Astrocyte of the hippocampus (primary cell): ENCODE measurements around the gene INO80E.
"Not testable (repeated sequence)": the region's sequence is repeated elsewhere in the genome, so short reads cannot be mapped to it uniquely, and the experiment has no call there.

ENCODE experiments used
- DNase-seq: peaks from one replicate; pipeline ENCODE4 v3.0.0; 2011; ENCODE audit warnings: low read depth, low spot score

INO80E gene

DNA sequence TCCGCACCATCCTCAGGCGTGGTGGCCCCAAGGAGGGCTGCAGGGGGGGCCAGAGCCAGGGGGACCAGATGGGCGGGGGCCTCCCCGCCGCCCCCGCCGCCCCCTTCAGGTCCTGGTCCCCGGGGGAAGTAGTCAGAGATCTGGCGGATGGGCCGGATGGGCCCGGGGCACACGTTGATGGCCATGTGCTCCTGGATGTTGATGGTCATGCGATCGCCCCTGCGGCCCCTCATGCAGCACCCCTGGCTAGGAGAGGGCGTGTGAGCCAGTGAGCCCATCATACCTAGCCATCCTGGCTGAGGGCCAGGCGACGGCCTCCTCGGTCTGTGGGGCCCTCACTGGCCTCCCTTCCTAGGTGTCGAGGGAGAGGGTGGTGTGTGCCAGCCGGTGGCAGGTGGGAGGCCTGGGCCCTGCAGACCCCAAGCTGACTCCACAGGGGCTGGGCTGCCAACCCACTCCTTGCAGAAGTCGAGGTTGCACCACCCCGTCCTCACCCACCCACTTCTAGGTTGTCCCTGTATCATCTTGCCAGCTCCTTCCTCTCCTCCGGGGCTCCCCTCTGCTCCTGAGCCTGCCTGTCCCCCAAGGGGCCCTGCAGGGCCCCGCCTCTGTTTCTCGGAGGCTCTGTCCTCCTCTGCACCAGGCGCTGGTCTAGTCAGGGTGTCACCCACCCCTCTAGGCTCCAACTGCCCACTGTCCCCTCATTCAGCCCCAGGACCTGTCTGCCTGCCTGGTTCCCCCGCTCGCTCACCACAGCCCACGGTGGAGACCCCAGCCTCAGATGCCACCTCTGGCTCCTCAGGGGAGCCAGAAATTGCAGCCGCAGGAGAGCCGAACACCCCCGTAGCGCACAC lies 14.2 kb downstream of the INO80E start:
- no peak for DNase-seq

GRCh38 chr16:30010844-30011713 lies 15.0 kb downstream of the INO80E start, which contains the start of gene DOC2A:
Gene DOC2A (minus strand): TSS chr16:30011027. CDS start chr16:30010222, 805 bp downstream.
- DNase-seq: peak; percentile 33

DNA sequence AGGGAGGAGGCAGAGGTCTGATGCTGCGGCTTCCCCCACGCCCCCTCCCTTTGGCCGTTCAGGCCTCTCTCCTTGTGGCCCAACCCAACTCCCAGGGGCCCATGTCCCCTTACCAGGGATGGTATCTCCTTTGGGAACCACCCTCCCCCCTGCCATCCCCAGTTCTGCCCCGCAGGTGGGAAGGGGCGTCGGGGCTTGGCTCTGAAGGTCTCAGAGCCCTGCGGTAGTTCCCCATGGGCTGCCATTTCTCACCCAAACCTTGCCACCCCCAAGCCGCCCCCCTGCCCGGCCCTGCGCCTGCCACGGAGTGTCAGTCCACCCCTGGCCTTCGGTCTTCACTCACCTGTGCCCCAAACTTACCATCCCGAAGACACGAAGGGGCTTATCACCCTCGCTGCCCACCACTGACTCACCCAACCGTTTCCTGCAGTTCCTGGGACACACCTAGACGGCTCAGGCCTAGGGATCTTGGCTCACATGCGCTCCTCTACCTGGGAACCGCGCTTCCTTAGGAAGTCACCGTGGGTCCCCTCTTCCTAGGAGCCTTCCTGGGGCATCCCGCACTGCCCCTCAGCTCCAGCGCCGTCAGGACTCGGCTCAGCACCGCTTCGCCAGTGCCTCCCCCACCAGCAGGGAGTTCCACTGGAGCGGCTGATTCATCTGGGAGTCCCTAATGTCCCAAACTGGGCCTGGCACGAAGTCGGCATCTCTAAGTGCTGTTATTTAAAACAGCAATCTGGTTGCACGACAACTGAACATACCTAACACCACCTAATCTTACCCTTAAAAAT lies 15.9 kb downstream of the INO80E start:
- no peak for DNase-seq

DNA sequence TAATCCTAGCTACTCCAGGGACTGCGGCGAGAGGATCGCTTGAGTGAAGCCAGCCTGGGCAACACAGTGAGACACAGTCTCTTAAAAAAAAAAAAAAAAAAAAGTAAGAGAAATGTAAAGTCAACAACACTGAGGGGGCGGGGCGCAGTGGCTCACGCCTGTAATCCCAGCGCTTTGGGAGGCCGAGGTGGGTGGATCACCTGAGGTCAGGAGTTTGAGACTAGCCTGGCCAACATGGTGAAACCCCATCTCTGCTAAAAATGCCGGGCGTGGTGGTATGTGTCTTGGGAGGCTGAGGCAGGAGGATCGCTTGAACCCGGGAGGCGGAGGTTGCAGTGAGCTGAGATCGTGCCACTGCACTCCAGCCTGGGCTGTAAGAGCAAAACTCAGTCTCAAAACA lies 16.6 kb downstream of the INO80E start:
- not testable (repeated sequence) for DNase-seq

DNA sequence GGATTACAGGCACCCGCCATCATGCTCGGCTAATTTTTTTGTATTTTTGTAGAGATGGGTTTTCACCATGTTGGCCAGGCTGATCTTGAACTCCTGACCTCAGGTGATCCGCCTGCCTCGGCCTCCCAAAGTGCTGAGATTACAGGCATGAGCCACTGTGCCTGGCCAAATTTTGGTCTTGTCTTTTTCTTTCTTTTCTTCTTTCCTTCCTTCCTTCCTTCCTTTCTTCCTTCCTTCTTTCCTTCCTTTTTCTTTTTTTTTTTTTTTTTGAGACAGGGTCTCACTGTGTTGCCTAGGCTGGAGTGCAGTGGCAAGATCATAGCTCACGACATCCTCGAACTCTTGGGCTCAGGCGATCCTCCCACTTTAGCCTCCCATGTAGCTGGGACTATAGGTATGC lies 19.4 kb downstream of the INO80E start:
- not testable (repeated sequence) for DNase-seq

DNA sequence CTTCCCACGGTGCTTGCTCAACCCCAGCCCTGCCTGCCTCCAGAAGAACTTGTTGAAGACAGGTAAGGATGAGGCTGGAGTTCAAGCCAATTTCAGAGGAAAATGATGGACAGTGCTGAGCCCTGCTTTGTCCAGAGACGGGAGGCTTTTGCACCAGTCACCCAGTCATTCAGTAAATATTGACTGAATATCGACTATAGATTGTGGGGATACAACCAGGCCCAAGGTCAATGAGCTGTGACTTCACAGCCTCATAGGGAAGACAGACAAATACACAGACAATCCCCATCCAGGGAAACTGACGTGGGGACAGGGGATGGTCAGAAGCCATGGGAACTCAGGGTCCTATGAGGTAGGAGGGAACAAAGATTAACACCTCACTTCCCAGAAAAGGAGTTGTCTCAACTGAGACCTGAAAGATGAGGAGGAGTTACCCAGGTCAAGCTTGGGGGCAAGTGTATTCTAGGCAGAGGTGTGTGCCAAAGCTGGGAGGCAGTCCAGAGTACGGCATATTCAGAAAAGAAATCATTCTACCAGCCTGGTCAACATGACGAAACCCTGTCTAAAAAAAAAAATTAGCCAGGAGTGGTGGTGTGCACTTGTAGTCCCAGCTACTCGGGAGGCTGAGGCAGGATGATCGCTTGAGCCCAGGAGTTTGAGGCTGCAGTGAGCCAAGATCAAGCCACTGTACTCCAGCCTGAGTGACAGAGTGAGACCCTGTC lies 20.7 kb downstream of the INO80E start:
- DNase-seq: no peak

DNA sequence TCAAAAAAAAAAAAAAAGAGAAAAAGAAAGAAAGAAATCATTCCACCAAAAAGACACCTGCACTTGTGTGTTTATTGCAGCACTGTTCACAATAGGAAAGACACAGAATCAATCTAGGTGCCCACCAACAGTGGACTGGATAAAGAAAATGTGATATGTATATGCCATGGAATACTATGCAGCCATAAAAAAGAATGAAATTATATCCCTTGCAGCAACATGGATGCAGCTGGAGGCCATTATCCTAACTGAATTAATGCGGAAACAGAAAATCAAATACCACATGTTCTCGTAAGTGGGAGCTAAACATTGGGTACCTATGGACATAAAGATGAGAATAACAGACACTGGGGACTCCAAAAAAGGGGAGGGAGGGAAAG lies 21.2 kb downstream of the INO80E start:
- DNase-seq: no peak

- not testable (repeated sequence) for DNase-seq
Measured at GRCh38 chr16:30017937-30018336, 21.9 kb downstream of the INO80E start.

- DNase-seq: no peak
Measured at GRCh38 chr16:30018731-30019158, 22.7 kb downstream of the INO80E start.

GRCh38 chr16:30022887-30023286 lies 26.8 kb downstream of the INO80E start, which contains the start of gene C16orf92:
Gene C16orf92 (plus strand): TSS chr16:30023198. CDS start chr16:30023341, 143 bp downstream.
- no peak for DNase-seq

- no peak for DNase-seq
Measured at GRCh38 chr16:30023586-30023985, 27.5 kb downstream of the INO80E start.

DNA sequence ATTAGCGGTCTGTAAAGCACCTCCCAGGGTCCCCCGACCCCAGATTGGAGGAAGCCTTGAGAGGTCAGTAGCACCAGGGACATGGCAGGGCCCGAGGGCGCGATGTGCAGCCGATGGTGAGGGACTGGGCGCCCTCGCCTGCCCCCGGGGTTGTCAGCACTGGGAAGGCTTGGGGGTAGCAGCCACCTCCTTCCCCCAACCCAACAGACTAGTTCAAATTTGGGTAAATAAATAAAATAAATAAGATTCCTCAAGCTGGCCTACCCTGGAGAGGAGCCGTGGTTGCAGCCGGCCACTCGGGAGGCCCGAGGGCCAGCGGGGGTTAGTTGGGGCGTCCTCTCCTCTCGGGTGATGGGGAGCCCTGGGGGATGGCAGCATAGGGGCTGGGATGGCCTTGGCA lies 28.4 kb downstream of the INO80E start:
- DNase-seq: no peak

- no peak for DNase-seq
Measured at GRCh38 chr16:30025156-30025555, 29.1 kb downstream of the INO80E start.

- DNase-seq: no peak
Measured at GRCh38 chr16:30025574-30025973, 29.5 kb downstream of the INO80E start.

DNA sequence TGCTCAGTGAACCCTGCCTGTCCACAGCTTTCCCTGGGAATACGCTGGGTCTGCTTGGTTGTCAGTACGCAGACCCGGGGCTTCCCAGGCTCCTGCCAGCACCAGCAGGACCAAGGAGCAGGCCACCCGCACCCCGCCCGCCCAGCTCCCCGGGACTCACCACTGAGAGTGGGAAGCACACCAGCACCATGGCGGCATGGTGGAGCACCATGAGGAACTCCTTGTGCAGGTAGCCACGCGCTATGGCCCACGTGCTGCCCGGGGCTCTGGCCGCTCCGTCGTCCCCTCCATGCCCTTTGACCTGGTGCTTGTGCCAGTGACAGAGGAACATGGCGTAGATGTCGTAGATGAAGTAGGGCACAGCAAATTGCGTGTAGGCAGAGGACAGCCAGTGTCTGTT lies 30.4 kb downstream of the INO80E start:
- no peak for DNase-seq

GRCh38 chr16:30027588-30028437 lies 31.8 kb downstream of the INO80E start:
- DNase-seq: no peak

GRCh38 chr16:30028438-30029076 lies 32.5 kb downstream of the INO80E start:
- peak; percentile 49 for DNase-seq

GRCh38 chr16:30030011-30030685 lies 34.1 kb downstream of the INO80E start:
- no peak for DNase-seq
